GM18873 (cell line): ENCODE data around the gene MORC4.
A peak's percentile ranks its signal among the peaks of the same experiment; 100 is the strongest.

Experiments
- ATAC-seq: cut with Tn5 transposase; IDR thresholded peaks from one replicate; pipeline ENCODE4 v1.9.1; 2021; ENCODE audit warnings: mild to moderate bottlenecking, moderate library complexity, moderate number of reproducible peaks; ENCODE audit not compliant: unreplicated experiment, low FRiP score

The MORC4 gene

DNA sequence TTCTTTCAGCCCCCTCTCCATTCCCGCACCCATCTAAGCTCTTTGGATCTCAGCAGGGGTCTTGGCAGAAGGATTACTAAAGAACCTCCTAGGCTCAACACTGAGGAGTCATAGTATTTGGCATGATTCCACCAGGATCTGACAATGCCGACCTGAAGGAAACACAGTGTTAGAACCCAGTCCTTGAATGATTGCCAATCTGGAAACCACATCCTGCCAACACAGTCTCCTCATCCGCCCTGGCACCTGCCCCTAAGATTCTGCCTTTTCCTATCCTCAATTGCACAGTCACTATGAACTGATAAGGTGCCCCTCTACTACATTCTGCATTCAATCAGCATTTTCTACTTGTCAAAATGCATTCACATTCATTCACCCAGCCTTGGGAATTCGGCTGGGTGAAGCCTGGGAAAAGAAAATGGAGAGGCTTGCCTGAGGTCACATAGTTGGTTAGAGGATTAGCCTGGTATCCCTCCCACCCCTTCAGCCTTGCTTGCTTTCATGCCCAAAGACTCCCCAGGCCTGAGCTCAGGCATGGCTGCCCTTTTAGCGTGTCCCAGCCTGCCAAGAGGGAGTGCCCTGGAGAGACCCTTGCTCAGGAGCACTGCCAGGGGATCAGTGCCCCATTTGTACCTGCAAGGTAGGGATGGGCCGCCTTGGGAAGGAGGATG lies 82.0 kb downstream of the MORC4 start:
- ATAC-seq = no peak

DNA sequence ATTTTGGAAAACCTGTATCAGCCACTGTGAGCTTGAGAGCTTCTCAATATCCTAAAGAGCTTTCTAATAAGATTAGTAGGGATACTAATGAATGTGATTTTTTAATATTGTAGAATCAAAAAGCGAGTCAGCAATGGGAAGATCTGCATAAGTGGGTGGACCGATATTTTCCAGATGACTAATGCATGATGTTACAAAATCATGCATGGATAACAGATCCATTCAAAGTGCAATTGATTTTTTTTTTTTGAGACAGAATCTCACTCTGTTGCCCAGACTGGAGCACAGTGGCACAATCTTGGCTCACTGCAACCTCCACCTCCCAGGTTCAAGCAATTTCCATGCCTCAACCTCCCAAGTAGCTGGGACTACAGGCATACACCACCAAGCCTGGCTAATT lies 87.1 kb downstream of the MORC4 start:
- no peak for ATAC-seq

DNA sequence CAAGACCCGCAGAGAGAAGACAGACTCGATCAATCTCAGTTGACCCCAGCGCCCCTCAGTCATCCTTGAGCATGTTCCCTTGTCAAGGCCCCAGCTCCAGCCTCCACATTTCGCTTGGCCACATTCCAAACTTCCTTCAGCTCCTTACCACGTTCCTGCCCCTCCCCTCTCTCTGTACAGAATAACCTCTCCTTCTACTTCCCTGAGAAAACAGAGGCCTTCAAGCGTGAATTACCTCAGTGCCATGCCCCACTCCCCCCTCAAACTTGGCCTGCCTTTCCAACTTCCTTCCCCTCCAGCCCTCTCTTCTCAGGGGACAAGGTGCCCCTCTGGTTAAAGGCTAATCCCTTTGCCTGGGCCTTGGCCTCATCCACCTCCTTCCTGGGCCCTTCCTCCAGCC lies 93.7 kb downstream of the MORC4 start:
- ATAC-seq = no peak

DNA sequence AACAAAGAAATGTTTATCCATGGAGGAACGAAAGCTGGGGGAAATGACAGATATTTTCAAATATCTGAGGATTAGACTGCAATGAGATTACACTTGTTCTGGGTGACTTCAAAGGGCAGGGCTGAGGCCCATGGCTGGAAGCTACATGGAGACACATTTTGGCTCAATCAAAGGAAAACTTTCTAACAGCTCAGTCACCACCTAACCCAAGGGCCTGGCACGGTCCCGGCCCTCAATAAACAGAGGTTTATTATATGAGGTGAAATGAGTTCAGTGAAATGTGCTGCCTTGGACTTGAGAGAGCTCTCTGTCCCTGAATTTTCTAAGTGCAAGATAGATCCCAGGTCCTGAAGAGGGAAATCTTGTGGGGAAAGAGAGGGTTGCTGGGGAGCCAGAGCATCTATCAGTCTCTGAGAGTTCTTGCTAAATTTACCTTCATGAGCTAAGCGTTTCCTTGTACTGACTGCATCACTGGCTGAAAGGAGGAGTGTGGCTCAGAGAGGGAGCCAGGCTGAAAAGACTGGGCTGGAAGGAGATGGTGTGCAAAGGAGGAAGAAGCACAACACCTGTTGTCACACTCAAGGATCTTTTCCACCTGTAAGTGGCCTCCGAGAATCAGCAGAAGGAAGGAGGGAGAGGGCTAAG lies 94.8 kb downstream of the MORC4 start:
- no peak for ATAC-seq

DNA sequence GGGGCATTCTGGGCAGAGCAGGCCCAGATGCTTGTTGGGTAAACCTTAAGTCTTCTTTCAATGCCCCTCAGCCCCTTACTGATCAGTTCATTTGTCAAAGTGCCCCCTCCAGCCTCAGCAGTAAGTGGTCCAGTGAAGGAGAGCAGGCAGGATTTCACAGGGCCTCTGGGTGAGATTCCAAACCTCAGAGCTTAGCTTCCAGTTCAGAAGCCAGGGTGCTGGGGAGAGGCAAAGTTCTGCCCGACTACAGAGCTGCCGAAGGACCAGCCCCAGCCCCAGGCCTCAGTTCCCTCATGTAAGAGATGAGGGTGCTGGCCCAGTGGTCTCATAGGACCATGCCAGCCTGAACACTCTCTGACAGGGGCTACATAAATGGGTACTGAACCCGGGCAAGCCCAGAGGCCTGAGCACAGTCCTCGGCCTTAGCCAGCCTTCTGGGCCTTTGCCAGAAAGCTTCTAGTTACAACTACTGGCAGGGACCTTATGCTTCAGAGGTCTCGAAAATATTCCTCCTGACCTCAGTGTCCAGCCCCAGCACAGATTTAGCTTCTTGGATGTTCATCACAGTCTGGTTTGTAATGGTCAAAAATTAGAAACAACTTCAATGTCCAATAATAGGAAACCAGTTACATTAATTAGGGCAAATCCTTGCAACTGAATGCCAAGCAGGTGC lies 96.0 kb downstream of the MORC4 start:
- ATAC-seq = no peak

DNA sequence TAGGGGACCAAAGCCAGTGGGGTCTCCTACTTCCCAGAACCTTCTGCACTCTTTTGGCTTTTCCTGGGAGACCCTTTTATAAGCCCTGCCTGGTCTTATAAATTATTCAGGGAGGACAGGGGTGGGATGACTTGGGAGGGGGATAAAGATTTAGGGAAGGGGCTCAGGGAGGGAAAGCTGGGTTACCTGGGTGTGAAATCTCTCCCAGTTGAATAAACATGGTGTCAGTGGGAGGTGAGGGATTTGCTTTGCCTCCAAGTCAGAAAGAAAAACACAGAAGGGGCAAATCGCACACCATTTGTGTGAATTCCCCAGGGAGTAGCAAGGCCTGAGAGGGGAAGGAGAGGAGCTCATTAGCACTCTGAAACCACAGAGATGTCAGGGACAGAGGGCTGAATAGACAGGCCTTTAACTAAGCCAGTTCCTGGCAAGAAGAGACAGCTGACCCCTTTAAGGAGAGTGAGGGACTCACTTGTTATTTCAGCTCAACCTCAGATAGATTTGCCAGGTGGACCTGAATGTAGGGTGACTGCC lies 96.7 kb downstream of the MORC4 start, which contains the start of gene RIPPLY1:
Gene RIPPLY1, minus strand, starts transcription at position 51 of the 534 bp plus-strand sequence. CDS start 54 bp downstream, outside the sequence.
- no peak for ATAC-seq

DNA sequence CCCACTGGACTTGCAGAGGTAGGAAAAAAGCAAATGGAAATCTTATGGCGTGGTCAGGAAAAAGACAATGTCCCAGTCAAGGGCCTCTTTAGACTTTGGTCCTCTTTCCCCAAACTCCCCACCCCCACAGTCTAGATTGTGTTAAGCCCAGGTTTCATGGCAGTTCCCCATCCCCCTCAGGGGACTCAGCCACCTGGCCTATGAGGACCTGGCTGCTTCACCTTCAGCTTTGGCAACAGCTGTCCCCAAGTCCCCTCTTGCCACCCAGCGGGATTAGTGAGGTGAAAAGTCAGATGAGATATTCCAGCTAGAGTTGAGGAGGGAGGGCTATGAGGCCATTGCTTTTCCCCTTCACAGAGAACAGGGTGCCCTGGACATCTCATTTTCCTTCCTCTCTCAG lies 97.3 kb downstream of the MORC4 start:
- ATAC-seq = no peak

DNA sequence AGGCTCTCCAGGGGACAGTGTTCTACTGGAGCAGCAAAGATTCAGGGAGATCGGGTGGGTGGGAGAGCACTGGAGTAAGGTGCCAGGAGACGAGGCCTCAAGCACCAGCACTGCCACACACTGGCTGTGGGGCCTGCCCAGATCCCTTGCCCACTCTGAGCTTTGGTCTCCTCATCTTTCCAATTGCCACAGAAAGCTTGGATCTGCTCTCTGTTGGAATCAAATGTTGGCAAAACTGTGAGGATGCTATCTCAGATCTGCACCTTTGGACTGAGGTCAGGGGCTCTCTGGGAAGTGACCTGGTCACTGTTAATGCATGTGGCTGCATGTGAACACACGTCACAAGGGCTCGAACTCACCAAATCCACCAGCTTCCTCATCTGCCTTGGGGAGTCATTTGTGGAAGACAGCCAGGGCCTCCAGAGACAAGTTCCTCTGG lies 98.2 kb downstream of the MORC4 start:
- ATAC-seq = no peak

DNA sequence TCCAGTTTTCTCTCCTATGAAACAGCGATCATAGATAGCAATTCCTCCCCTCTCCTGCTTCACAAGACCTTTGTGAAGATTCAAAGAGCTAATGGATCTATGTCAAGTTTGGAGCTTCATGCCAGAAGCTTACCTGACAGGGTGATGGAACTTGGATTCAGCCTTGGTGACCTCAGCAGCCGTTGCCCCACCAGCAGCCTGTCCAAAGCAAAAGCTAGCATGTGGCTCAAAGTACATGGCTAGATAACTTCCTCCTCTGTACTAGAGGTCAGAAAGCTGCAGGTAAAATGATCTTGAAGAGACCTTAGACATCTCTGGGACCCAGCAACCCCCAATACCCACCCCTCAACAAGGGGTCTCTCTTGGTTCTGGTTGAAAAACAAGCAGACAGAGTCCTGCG lies 98.7 kb downstream of the MORC4 start:
- no peak for ATAC-seq

DNA sequence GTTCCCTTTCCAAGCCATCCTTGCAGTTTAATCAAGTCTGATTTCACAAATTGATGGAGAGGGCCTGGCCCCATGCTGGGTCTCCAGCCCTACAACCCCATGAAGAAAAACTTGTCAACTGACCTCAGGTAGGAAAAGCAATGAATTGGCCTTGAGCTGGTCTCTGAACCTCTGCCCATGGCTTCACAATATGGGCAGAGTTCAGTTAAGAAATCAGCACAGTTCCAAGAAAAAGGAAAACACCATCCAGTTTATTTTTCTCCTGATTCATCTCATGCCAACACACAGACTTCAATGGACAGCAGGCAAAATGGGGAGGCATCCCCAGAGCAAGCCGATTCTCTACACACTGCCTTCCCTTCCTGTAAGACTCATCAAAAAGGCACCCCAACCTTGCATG lies 100.2 kb downstream of the MORC4 start:
- ATAC-seq = no peak

DNA sequence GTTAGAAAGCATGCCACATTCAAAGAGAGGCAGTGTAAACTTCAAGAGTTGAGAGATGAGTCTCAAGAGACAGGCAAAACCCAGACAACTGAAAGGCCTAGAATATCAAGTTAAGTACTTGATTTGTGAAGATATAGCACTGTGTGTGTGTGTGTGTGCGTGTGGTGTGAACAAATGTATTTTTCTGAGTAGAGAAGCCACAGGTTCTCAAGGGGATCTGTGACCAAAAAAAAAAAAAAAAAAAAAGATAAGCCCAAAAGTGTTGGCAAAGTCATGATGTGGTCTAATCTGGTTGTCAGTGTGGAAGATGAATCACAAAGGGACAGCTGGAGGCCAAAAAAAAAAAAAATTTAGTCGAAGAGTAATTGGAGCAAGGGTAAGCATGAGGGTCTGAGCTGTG lies 100.7 kb downstream of the MORC4 start:
- ATAC-seq = no peak

DNA sequence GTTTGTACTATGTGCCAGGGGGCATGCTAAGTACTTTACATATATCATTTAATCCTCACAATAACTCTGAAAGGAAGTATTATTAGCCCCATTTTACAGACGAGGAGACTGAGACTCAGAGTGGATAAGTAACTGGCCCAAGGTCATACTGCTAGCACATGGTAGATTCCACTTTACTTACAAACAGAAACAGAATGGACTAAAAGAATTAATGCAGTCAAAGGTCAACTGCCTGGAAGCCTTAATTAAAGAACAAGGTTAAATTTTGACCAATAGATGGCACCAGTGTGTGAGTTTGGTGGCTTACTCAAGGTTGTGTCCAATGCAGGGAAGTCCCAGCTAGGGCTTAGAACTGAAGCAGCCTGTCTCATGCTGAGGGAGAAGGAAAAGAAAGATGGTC lies 101.5 kb downstream of the MORC4 start:
- ATAC-seq = peak; percentile 81

DNA sequence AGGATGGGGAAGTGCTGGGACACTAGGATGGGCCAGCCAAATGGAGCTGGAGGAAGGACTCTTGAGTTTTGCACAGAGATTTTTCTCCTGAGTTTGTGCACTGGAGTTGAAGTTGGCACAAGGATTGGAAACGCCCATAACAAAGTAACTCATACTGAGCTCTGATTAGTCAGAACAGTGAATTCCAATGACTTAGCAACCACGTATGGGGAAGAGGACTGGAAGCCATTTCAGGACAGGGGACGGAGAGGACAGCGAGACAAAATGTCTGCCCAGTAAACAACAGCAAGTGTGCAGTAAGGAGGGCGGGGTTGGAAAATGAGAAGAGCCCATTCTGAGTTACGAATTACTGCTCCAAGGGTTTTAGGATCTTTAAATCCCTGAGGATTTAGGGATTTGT lies 102.8 kb downstream of the MORC4 start:
- no peak for ATAC-seq

DNA sequence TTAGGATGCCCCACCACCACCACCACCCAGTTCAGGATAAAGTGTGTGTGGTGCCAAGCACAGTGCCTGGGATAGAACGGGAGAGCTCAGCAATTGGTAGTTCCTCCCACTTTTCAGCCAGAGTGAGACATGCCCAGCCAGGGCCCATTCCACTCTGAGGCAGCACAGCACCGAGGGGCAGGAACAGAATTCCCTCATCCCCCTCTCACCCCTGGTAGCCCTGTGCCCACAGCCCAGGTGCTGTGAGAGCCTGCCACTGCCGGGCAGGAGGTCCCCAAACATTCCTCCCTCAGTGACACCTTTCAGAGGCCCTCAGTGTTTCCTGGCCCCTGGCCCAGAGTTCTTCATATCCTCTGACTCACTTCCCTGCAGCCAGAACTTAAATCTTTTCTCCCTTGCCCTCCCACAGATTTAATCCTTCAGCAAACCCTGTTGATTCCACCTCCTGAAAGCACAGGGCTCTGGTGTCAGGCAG lies 105.0 kb downstream of the MORC4 start:
- no peak for ATAC-seq

DNA sequence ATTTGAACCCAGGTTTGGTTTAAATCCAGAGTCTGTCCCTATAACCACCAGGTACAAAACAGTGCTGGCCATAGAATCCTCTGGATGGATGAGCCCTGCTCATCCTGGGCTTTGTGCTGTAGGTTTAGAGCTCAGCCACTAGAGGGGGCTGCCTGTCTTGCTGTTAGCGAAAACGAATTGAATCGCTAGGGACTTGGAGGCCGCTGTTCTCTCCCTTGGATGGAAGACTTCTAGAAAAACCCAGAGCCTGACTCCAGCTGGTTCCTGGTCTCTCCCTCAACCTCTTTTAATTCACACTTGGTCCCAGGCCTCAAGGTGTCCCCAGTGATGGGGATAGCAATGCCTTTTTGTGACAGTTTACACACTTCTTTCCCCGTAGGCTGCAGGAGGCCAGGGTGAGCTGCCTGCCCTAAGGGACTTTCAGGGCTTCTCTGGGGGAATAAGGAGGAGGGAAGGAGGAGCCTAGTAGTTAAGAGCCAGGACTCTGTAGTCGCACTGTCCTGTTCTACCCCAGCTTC lies 105.6 kb downstream of the MORC4 start:
- ATAC-seq = peak; percentile 60

DNA sequence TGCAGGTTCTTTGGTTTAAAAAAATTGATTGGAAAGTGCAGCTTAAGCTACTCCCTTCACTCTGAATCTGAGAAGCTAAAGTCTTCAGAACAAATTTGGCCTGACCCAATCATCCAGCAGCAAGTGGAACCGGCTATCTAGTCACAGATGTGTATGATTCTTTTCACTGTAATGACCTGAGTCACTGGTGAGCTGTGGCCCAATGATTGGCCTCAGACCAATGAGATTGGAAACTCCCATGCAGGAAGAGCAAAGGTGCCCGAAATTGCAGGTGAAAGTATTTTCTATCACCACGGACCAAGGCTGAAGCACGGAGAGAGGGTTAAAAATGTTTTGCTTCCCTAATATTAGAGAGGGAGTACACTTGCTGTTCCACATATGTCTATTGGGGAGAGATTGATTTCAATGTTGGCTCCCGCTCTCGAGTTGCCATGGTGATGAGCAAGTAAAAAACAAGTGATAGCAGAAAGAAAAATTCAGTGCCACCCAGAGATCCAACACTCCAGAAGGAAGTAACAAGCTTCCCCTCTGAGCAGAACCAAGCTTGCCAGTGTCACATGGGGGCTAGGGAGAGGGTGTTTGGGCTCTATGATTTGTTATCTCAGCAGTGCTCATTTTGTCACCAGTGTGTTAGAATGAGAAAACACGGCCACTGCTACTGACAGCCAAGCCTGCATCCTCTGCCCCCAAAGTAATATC lies 108.1 kb downstream of the MORC4 start:
- ATAC-seq = no peak
